Effector memory CD8-positive, alpha-beta T cell (primary cell): ENCODE data around the gene KIFAP3.
"Not testable (repeated sequence)": the region's sequence is repeated elsewhere in the genome, so short reads cannot be mapped to it uniquely, and the experiment has no call there.

Source experiments
- ATAC-seq: fragments of 150-1000 bp; cut with Tn5 transposase; replicated peaks from 2 replicates; pipeline ENCODE4 v1.10.0; 2021; ENCODE audit warnings: mild to moderate bottlenecking, moderate library complexity
- DNase-seq, 3 experiments: peaks; one replicate each; pipeline ENCODE4 v3.0.0; 2021
- H3K27ac Mint-ChIP-seq, 2 donors: one replicate each; pipeline ENCODE4 v1.8.0; 2022; ENCODE audit warnings: mild to moderate bottlenecking in 2 of 2, mixed read lengths in 2 of 2, moderate library complexity in 2 of 2
- H3K27me3 Mint-ChIP-seq, 2 donors: one replicate each; pipeline ENCODE4 v1.8.0; 2022; ENCODE audit warnings: mixed read lengths in 2 of 2
- H3K36me3 Mint-ChIP-seq: one replicate; pipeline ENCODE4 v1.8.0; 2022; ENCODE audit warnings: mild to moderate bottlenecking, moderate library complexity, mixed read lengths; ENCODE audit not compliant: insufficient read depth
- H3K4me1 Mint-ChIP-seq, 2 donors: one replicate each; pipeline ENCODE4 v1.8.0; 2022; ENCODE audit warnings: low read depth in 2 of 2, mixed read lengths in 2 of 2
- H3K4me3 Mint-ChIP-seq, 2 donors: one replicate each; pipeline ENCODE4 v1.8.0; 2022; ENCODE audit warnings: mild to moderate bottlenecking in 2 of 2, mixed read lengths in 2 of 2, moderate library complexity in 2 of 2
- H3K9me3 Mint-ChIP-seq, 2 donors: one replicate each; pipeline ENCODE4 v1.8.0; 2022; ENCODE audit warnings: mixed read lengths in 2 of 2
- total RNA-seq, 9 experiments: gene quantifications; one replicate each; lab custom pipeline; 2026; lab: John Stamatoyannopoulos, UW

KIFAP3 gene
- 27.4 to 43.8 (median 38.3) reads per million in 9 experiments for total RNA-seq

DNA sequence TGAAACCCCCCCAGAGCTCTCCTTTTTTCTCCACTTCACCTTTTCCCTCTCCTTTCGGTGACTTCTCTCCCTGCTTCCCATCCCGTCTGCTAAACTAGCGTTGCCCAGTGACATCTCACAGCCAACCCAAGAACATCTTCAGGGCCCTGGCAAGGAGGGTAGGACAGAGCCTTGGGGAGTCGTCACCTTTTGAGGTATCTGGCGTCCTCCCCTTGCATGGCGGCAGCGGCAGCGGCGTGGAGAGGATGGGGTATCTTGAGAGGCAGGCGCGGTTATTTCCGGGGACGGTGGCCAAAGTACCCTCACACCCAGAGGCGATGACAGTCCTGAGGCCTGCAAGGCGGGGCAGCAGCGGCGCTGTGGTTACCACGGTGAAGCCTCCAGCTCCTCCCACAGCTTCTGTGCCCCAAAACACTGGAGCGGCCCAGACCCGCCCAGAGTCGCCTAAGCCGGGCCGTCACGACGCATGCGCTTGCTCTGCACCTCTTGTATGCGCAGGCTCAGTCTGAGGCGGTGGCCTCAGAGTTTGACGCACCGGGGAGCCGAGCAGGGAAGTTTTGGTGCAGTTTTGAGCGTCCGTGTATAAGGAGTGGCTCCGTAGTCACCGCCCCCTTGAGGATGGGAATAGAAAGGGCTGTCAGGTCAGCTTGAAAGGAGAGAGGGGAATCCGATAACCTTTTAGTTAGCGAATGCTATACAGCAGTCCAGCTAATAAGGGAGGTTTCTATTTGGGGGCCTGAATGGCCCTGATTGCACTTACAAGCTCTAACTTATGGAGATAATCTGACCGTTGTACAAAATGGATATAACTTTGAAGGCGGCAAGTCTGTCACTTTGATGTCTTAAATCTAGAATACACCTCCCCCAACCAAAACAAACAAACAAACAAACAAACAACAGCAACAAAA lies at the start of gene KIFAP3:
Gene KIFAP3, minus strand, starts transcription at position 446 of the 908 bp plus-strand sequence. Its CDS starts 228 bp downstream, at position 218.
- peaks cover 26 to 46% of the 10 kb centered on the region in 2 donors for H3K4me1 Mint-ChIP-seq
- H3K27ac Mint-ChIP-seq, result peak within 1 kb of the TSS; percentile 93 to 96
- ATAC-seq (peak; percentile 90), DNase-seq (peak; percentile 89 to 92 (median 91))
- H3K9me3 Mint-ChIP-seq, result no peaks in the 10 kb centered on the region
- H3K27me3 Mint-ChIP-seq, result no peaks in the 10 kb centered on the region
- peaks cover 8% of the 10 kb centered on the region for H3K36me3 Mint-ChIP-seq
- H3K4me3 Mint-ChIP-seq, result peak within 1 kb of the TSS; percentile 84 to 87

DNA sequence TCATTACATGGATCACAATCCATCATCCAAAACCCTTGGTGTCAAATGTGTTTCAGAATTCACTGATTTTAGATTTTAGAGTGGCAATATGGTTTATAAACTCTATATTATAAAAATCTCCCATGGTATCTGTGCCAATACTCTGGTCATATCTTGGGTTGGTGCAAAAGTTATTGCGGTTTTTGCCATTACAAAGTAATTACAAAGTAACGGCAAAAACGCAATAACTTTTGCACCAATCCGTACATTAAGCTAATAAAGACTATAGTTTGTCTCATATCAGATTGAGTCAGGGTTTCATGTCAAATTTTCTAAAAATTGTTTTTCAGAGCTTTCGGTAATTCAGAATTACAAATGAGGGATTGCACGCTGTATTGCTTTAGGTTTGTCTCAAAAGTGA lies 47.9 kb upstream of the KIFAP3 start:
- no peaks in the 10 kb centered on the region for H3K4me1 Mint-ChIP-seq
- H3K27me3 Mint-ChIP-seq, result peaks cover 20 to 28% of the 10 kb centered on the region in 2 donors
- peaks cover 0 to 2% of the 10 kb centered on the region in 2 donors for H3K9me3 Mint-ChIP-seq
- H3K4me3 Mint-ChIP-seq, result no peak overlapping the region
- no peak overlapping the region for H3K27ac Mint-ChIP-seq
- no peak for DNase-seq
- ATAC-seq, result no peak
- no peaks in the 10 kb centered on the region for H3K36me3 Mint-ChIP-seq

DNA sequence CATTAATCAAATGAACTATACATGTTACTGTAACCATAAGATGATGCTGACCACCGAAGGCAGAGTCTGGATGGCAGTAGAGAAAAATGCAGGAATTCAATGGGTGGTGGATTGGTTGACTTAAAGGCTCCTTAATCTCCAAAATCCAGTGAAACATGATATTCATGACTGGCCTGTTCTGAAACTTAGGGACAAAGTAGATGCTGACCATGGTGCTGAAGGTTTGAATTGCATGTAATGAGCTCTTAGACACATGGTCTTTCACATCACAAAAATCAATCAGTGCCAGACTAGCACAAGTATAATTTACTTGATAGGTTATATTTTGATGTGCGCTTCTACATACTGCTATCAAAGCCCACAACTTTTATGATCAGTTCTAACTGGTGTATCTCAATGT lies 40.4 kb upstream of the KIFAP3 start:
- H3K36me3 Mint-ChIP-seq, result no peaks in the 10 kb centered on the region
- no peak for DNase-seq
- H3K4me3 Mint-ChIP-seq, result no peak overlapping the region
- H3K27ac Mint-ChIP-seq, result no peak overlapping the region
- H3K4me1 Mint-ChIP-seq, result no peaks in the 10 kb centered on the region
- peaks cover 52 to 68% of the 10 kb centered on the region in 2 donors for H3K27me3 Mint-ChIP-seq
- no peak for ATAC-seq
- peaks cover 4 to 6% of the 10 kb centered on the region in 2 donors for H3K9me3 Mint-ChIP-seq

DNA sequence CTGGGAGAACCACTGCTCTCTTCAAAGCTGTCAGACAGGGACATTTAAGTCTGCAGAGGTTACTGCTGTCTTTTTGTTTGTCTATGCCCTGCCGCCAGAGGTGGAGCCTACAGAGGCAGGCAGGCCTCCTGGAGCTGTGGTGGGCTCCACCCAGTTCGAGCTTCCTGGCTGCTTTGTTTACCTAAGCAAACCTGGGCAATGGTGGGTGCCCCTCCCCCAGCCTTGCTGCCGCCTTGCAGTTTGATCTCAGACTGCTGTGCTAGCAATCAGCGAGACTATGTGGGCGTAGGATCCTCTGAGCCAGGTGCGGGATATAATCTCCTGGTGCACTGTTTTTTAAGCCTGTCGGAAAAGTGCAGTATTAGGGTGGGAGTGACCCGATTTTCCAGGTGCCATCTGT lies 38.6 kb upstream of the KIFAP3 start:
- H3K4me1 Mint-ChIP-seq, DNase-seq, H3K9me3 Mint-ChIP-seq, ATAC-seq, H3K4me3 Mint-ChIP-seq, H3K36me3 Mint-ChIP-seq, H3K27ac Mint-ChIP-seq: not testable (repeated sequence)
- H3K27me3 Mint-ChIP-seq, result peaks cover 40 to 59% of the 10 kb centered on the region in 2 donors

DNA sequence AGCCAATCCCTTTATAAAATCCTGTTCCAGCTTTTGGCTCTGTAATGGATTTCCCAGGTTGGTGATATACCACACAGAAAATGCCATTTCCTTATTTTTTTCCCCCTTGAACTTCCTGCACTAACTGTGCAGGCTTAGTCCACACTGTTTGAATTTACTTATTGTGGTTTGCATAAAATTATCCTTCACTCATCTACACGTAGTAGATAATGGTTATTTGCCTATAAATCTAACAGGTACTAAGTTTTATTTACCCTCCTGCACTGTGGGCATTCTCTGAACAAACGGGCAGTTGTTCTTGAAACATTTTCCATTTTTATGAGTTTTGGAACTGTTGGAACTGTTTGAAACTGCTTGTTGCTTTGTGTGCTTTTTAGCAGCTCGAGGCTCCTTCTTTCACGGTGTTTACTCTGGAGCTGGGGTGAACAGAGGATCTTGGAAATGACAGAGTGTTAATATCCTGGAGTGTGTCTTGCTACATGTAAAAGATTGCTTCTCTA lies 23.0 kb upstream of the KIFAP3 start:
- no peak for DNase-seq
- Mint-ChIP-seq H3K4me3 (no peak overlapping the region), H3K27ac (no peak overlapping the region), H3K4me1 (no peaks in the 10 kb centered on the region), H3K36me3 (no peaks in the 10 kb centered on the region), H3K27me3 (peaks cover 19 to 35% of the 10 kb centered on the region in 2 donors), H3K9me3 (no peaks in the 10 kb centered on the region)
- no peak for ATAC-seq

DNA sequence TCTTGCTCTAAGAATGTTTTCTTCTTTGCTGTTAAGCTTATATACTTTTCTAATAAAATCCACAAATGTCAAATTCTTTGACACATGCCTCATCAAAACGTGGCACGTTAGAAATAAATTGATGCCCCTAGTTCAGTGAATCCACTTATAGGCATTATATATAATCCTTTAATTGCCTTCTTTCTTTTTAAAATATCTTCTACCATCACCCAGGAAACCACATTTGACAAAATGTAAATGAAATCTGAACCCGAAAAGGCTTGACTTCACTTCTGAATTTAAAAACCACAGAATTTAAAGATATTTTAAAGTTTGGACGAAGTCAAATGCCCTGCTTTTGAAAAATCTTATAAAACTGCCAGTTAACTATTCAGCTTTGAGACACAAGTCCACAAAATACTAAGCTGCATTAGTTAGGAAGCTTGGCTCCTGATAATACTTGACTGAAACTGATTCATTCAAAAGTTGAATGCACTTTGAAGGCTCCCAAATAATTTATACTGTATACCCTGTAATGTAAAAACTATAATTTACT lies 22.4 kb upstream of the KIFAP3 start:
- Mint-ChIP-seq H3K27ac (no peak overlapping the region), H3K4me1 (no peaks in the 10 kb centered on the region), H3K4me3 (no peak overlapping the region), H3K9me3 (no peaks in the 10 kb centered on the region), H3K36me3 (no peaks in the 10 kb centered on the region), H3K27me3 (peaks cover 19 to 31% of the 10 kb centered on the region in 2 donors)
- DNase-seq (no peak), ATAC-seq (no peak)

DNA sequence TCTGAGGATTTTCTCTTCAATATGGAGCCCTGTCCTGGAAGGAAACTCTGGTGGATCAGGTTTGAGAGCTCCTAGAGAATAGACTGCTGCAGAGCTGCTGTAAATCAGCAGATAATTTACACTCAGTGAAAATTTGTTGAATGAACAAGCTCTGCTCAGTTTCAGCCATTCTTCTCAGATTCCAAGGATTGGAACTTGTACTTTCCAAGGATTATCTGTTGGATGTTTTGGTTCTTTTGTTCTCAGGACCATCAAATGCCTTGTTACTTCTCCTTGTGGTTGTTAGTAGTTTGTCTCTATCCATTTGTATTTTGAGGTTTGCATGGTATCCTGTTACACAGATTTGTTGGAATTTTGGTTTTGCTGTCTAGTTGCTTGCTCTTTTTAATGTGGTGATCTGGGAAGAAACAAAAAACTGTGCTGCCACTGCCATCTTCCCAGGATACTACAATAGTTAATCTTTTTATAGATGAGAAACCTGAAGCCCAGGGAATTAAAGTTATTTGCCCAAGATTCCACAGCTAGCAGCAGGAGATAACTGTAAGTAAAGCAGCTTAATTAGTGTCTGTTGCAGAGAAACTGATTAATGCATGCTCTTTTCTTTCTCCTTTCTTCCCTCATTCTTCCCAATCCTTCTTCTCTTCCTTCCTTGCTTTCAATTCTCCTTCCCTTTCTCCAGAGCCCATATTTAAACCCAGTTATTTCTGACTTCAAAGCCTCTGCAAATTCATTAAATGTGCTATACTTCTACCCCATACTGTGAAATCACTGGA lies 21.7 kb upstream of the KIFAP3 start:
- no peak for ATAC-seq
- H3K27me3 Mint-ChIP-seq, result peaks cover 19 to 31% of the 10 kb centered on the region in 2 donors
- no peaks in the 10 kb centered on the region for H3K9me3 Mint-ChIP-seq
- no peak overlapping the region for H3K27ac Mint-ChIP-seq
- H3K4me1 Mint-ChIP-seq, result no peaks in the 10 kb centered on the region
- no peak overlapping the region for H3K4me3 Mint-ChIP-seq
- H3K36me3 Mint-ChIP-seq, result no peaks in the 10 kb centered on the region
- DNase-seq, result no peak

DNA sequence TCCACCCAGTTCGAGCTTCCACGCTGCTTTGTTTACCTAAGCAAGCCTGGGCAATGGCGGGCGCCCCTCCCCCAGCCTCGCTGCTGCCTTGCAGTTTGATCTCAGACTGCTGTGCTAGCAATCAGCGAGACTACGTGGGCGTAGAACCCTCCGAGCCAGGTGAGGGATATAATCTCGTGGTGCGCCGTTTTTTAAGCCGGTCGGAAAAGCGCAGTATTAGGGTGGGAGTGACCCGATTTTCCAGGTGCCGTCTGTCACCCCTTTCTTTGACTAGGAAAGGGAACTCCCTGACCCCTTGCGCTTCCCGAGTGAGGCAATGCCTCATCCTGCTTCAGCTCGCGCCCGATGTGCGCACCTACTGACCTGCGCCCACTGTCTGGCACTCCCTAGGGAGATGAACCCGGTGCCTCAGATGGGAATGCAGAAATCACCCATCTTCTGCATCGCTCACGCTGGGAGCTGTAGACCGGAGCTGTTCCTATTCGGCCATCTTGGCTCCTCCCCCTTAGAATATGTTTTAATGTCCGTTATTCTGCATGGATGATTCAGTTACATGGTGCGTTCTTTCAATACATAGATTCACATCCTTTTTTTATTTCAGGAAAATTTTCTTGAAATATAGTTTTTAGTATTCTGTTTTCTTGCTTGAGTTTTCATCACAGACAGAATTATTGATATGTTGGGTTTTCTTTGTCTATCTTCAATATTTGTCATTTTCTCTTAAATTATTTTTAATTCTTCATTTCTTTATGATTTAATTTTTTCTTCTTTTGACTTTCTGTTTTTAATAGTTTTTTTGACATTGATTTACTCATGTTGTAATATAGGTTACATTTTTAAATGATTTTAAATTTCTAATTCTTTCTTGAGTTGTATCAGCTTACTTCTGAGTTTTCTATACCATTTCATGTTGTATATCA lies 20.5 kb upstream of the KIFAP3 start:
- not testable (repeated sequence) for DNase-seq, H3K4me1 Mint-ChIP-seq, H3K4me3 Mint-ChIP-seq, ATAC-seq, H3K36me3 Mint-ChIP-seq, H3K27ac Mint-ChIP-seq, H3K9me3 Mint-ChIP-seq
- peaks cover 19 to 29% of the 10 kb centered on the region in 2 donors for H3K27me3 Mint-ChIP-seq

DNA sequence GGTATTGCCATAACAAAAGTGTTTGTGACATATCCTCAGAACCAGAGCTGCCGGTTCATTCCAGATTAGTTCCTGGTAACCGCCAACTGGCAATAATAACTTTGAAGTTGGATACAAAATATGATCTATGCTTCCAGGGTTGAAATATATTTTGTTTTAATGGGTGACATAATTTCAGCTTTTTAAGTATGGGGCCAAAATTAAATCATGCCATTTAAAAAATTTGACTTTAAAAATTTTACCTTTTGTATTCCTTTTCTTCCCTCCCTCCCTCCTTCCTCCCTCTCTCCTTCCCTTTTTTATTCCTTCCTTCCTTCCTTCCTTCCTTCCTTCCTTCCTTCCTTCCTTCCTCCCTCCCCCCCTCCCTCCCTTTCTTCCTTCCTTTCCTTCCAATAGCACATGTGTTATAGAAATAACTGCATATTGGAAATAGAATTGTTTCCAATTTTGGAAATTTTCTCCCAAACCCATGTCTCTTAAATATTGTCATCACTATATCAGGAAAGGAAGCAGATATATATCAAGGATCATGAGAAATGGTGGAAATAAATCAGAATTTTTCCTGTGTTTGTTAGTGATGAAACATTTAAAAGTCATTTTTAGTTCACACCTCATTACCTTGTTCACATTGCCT lies 12.0 kb upstream of the KIFAP3 start:
- H3K9me3 Mint-ChIP-seq, result no peaks in the 10 kb centered on the region
- no peak for ATAC-seq
- no peak overlapping the region for H3K27ac Mint-ChIP-seq
- peaks cover 11% of the 10 kb centered on the region in 2 donors for H3K27me3 Mint-ChIP-seq
- no peaks in the 10 kb centered on the region for H3K36me3 Mint-ChIP-seq
- H3K4me1 Mint-ChIP-seq, result no peaks in the 10 kb centered on the region
- no peak overlapping the region for H3K4me3 Mint-ChIP-seq
- DNase-seq, result no peak

DNA sequence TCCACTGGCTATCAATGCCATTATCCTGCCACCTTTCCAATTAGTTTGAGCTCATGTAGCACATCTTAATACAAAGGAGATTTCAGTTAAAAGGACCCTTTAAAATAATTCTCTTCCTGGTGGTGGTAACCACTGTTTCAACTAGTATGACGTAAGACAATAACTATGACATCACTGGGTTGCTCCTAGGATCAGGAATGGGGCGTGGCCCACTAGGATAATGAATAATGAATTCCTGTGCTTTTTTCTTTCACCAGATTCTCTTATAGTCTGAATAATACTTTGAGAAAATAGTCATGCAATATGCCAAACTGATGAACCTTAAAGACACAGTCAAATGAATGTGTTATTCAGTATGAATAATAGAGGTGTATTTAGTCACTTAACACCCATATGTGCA lies 10.6 kb upstream of the KIFAP3 start:
- no peaks in the 10 kb centered on the region for H3K36me3 Mint-ChIP-seq
- H3K4me1 Mint-ChIP-seq, result no peaks in the 10 kb centered on the region
- peaks cover 11% of the 10 kb centered on the region in 2 donors for H3K27me3 Mint-ChIP-seq
- H3K9me3 Mint-ChIP-seq, result no peaks in the 10 kb centered on the region
- no peak for ATAC-seq
- no peak overlapping the region for H3K4me3 Mint-ChIP-seq
- no peak for DNase-seq
- no peak overlapping the region for H3K27ac Mint-ChIP-seq

DNA sequence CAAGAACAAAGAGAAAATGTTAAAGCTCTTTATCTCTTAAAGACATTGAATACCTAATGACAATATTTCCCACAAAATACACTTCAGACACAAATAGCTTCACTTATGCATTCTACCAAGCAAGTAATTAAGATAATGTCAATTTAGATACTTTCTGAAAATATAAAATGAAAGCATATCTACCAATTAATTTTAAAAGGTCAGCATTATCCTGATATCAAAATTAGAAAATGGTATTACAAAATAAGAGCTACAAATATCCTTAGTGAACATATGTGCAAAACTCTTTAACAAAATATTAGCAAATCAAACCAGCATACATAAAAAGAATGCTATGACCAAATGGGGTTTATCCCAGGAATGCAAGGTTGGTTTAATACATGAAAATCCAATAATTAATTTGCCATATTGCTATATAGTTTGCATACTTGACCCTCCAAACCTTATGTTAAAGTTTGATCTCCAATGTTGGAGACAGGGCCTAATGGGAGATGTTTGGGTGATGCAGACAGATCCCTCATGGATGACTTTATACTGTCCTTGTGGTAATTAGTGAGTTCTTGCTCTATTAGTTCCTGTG lies 4.2 kb upstream of the KIFAP3 start:
- ATAC-seq (no peak), DNase-seq (no peak)
- H3K4me3 Mint-ChIP-seq, result no peak overlapping the region
- H3K9me3 Mint-ChIP-seq, result no peaks in the 10 kb centered on the region
- H3K4me1 Mint-ChIP-seq, result peaks cover 16 to 19% of the 10 kb centered on the region in 2 donors
- peaks cover 11% of the 10 kb centered on the region in 2 donors for H3K27me3 Mint-ChIP-seq
- H3K27ac Mint-ChIP-seq, result no peak overlapping the region
- peaks cover 8% of the 10 kb centered on the region for H3K36me3 Mint-ChIP-seq

DNA sequence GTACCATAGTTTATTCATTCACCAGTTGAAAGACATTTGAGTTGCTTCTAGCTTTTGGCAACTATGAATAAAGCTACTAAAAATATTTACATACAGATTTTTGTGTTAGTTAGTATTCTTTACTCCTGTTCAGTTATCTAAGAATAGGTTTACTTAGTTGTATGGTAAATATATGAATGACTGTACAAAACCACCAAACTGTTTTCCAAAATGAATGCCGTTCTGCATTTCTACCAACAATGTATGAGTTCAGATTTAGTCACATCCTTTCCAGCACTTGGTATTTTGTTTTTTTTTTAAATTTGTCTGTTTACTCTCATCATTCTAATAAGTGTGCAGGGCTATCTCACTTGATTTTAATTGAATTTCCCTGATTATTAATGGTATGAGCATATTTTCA lies 3.4 kb upstream of the KIFAP3 start:
- no peak overlapping the region for H3K4me3 Mint-ChIP-seq
- H3K36me3 Mint-ChIP-seq, result peaks cover 8% of the 10 kb centered on the region
- no peak for ATAC-seq
- H3K27me3 Mint-ChIP-seq, result peaks cover 3 to 4% of the 10 kb centered on the region in 2 donors
- no peaks in the 10 kb centered on the region for H3K9me3 Mint-ChIP-seq
- H3K27ac Mint-ChIP-seq, result no peak overlapping the region
- peaks cover 16 to 24% of the 10 kb centered on the region in 2 donors for H3K4me1 Mint-ChIP-seq
- no peak for DNase-seq
